Measurements from ENCODE around the gene ALK. TPM values are rescaled to one million over a fixed set of nuclear protein-coding genes. Genes with fewer than 3 reads are reported as not detected.

Gene ALK
- total and polyA plus RNA-seq, 3 experiments from 2014 or later = not detected

DNA sequence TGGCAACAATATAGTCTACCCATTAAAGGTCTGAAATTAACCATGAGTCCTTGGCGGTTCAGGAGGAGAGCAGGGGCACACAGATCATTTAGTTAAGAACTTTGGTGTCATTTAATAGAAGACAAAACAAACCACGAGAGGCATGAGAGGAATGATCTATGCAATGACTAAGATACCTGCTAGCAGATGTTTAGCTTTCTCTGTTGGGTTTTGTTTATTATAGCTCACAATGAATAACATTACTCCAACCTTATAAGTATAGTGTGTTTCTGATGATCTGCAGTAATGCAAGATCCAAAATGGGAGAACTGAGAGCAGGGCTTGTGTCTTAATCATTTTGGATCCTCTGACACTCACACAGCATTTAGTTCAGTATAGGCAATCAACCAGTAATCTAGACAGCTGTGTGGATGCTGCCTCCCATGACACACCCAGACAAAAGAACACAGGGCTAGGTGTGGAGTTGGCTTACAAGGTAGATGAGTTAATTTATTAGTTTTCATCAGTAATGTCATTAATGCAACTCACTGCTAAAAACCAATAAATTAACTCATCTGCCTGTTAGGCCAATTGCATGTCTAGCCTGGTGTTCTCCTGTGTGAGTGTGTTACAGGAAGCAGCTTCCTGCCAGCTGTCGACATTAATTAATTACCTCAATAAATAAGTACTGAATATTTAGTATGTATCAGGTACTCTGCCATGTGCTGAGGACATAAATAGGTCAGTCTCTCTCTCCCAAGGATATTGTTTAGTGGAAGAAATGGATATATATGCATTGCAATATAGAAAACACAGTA lies 713.8 kb downstream of the ALK start:
- peak overlapping the region in 1 of 8 donors; percentile 25 for H3K27ac Mint-ChIP-seq
- Histone ChIP-seq H3K27me3 (ENCODE audit: insufficient read depth, low read length, poor library complexity, severe bottlenecking) (no peaks in the 10 kb centered on the region), H3K4me1 (ENCODE audit: insufficient read depth, low read length) (no peaks in the 10 kb centered on the region), H3K36me3 (ENCODE audit: insufficient read depth, low read length) (no peaks in the 10 kb centered on the region), H3K4me3 (ENCODE audit: low read length) (no peak overlapping the region), H3K9me3 (ENCODE audit: low read length) (no peaks in the 10 kb centered on the region), H3K27ac (ENCODE audit: low read depth, low read length) (no peak overlapping the region)
- peaks cover 0 to 49% (median 26%) of the 10 kb centered on the region in 3 donors for H3K36me3 Mint-ChIP-seq
- H3K4me1 Mint-ChIP-seq = no peaks in the 10 kb centered on the region
- no peak for DNase-seq
- no peaks in the 10 kb centered on the region for H3K9me3 Mint-ChIP-seq
- H3K4me3 Mint-ChIP-seq = no peak overlapping the region
- ChIA-PET CTCF (interaction anchor here (1.4 kb wide), 1 partner anchor 251 kb away, joined by 3 read pairs; no protein-coding TSS in a partner anchor), POLR2A (no interaction called here)
- H3K27me3 Mint-ChIP-seq = no peaks in the 10 kb centered on the region

- Histone ChIP-seq H3K27me3 (ENCODE audit: insufficient read depth, low read length, poor library complexity, severe bottlenecking) (no peaks in the 10 kb centered on the region), H3K9me3 (ENCODE audit: low read length) (no peaks in the 10 kb centered on the region), H3K4me1 (ENCODE audit: insufficient read depth, low read length) (no peaks in the 10 kb centered on the region), H3K4me3 (ENCODE audit: low read length) (no peak overlapping the region), H3K27ac (ENCODE audit: low read depth, low read length) (no peak overlapping the region), H3K36me3 (ENCODE audit: insufficient read depth, low read length) (no peaks in the 10 kb centered on the region)
- DNase-seq = no peak
- ChIA-PET POLR2A (no interaction called here), CTCF (interaction anchor here (1.4 kb wide), 1 partner anchor 250 kb away, joined by 3 read pairs; no protein-coding TSS in a partner anchor)
- H3K9me3 Mint-ChIP-seq = no peaks in the 10 kb centered on the region
- H3K27ac Mint-ChIP-seq = peak overlapping the region in 1 of 8 donors; percentile 25
- no peaks in the 10 kb centered on the region for H3K4me1 Mint-ChIP-seq
- peaks cover 0 to 48% (median 26%) of the 10 kb centered on the region in 3 donors for H3K36me3 Mint-ChIP-seq
- no peak overlapping the region for H3K4me3 Mint-ChIP-seq
- peaks cover 0 to 2% of the 10 kb centered on the region in 2 donors for H3K27me3 Mint-ChIP-seq
Measured at GRCh38 chr2:29206941-29207340, 714.4 kb downstream of the ALK start.

GRCh38 chr2:29202819-29203495 lies 718.4 kb downstream of the ALK start:
- Histone ChIP-seq H3K36me3 (ENCODE audit: insufficient read depth, low read length) (no peaks in the 10 kb centered on the region), H3K27ac (ENCODE audit: low read depth, low read length) (no peak overlapping the region), H3K4me3 (ENCODE audit: low read length) (no peak overlapping the region), H3K27me3 (ENCODE audit: insufficient read depth, low read length, poor library complexity, severe bottlenecking) (no peaks in the 10 kb centered on the region), H3K4me1 (ENCODE audit: insufficient read depth, low read length) (no peaks in the 10 kb centered on the region), H3K9me3 (ENCODE audit: low read length) (no peaks in the 10 kb centered on the region)
- H3K27ac Mint-ChIP-seq = peak overlapping the region in 1 of 8 donors; percentile 8
- peaks cover 0 to 37% (median 19%) of the 10 kb centered on the region in 3 donors for H3K36me3 Mint-ChIP-seq
- ChIA-PET CTCF (no interaction called here), POLR2A (no interaction called here)
- H3K4me1 Mint-ChIP-seq = no peaks in the 10 kb centered on the region
- no peak for DNase-seq
- H3K27me3 Mint-ChIP-seq = peaks cover 0 to 2% of the 10 kb centered on the region in 2 donors
- no peaks in the 10 kb centered on the region for H3K9me3 Mint-ChIP-seq
- no peak overlapping the region for H3K4me3 Mint-ChIP-seq

DNA sequence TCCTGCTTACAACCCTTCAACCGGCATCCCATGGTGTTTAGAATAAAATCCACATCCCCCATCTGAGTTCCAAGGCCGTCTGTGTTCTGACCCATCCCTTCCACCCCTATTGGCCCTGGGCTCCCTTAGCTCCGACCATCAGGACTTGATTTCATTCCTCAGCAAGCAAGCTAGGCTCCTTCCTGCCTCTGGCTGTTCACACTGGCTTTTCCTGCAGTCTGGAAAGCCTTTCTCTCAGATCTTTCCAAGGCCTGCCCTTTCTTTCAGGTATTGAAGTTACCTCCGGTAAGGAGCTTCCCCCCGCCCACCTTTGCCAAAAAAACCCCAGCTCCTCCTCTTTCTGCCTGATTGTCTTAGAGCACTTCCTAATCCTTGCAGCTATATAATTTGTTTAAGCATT lies 719.4 kb downstream of the ALK start:
- no peaks in the 10 kb centered on the region for H3K4me1 ChIP-seq (ENCODE audit: insufficient read depth, low read length)
- no peak overlapping the region for H3K27ac ChIP-seq (ENCODE audit: low read depth, low read length)
- peaks cover 0 to 2% of the 10 kb centered on the region in 2 donors for H3K27me3 Mint-ChIP-seq
- H3K27me3 ChIP-seq (ENCODE audit: insufficient read depth, low read length, poor library complexity, severe bottlenecking) = no peaks in the 10 kb centered on the region
- H3K36me3 ChIP-seq (ENCODE audit: insufficient read depth, low read length) = no peaks in the 10 kb centered on the region
- peaks cover 0 to 1% (median 0%) of the 10 kb centered on the region in 3 donors for H3K4me1 Mint-ChIP-seq
- no peak overlapping the region for H3K27ac Mint-ChIP-seq
- POLR2A ChIA-PET = no interaction called here
- H3K4me3 ChIP-seq (ENCODE audit: low read length) = no peak overlapping the region
- no peak for DNase-seq
- no peak overlapping the region for H3K4me3 Mint-ChIP-seq
- no peaks in the 10 kb centered on the region for H3K9me3 Mint-ChIP-seq
- CTCF ChIA-PET = interaction anchor here (1.4 kb wide), 1 partner anchor 9 kb away, joined by 3 read pairs; no protein-coding TSS in a partner anchor
- peaks cover 0 to 32% (median 14%) of the 10 kb centered on the region in 3 donors for H3K36me3 Mint-ChIP-seq
- H3K9me3 ChIP-seq (ENCODE audit: low read length) = no peaks in the 10 kb centered on the region

- peaks cover 0 to 1% of the 10 kb centered on the region in 2 donors for H3K27me3 Mint-ChIP-seq
- DNase-seq = peak; percentile 55 to 84 (median 65)
- Histone ChIP-seq H3K36me3 (ENCODE audit: insufficient read depth, low read length) (no peaks in the 10 kb centered on the region), H3K27ac (ENCODE audit: low read depth, low read length) (no peak overlapping the region), H3K27me3 (ENCODE audit: insufficient read depth, low read length, poor library complexity, severe bottlenecking) (no peaks in the 10 kb centered on the region), H3K9me3 (ENCODE audit: low read length) (no peaks in the 10 kb centered on the region), H3K4me1 (ENCODE audit: insufficient read depth, low read length) (no peaks in the 10 kb centered on the region), H3K4me3 (ENCODE audit: low read length) (no peak overlapping the region)
- ChIA-PET POLR2A (no interaction called here), CTCF (no interaction called here)
- peaks cover 4 to 7% (median 4%) of the 10 kb centered on the region in 3 donors for H3K4me1 Mint-ChIP-seq
- H3K36me3 Mint-ChIP-seq = peaks cover 0 to 15% (median 8%) of the 10 kb centered on the region in 3 donors
- no peaks in the 10 kb centered on the region for H3K9me3 Mint-ChIP-seq
- no peak overlapping the region for H3K4me3 Mint-ChIP-seq
- peak overlapping the region in 6 of 8 donors; percentile 48 to 78 (median 67) for H3K27ac Mint-ChIP-seq
Measured at GRCh38 chr2:29196792-29197788, 724.3 kb downstream of the ALK start.

DNA sequence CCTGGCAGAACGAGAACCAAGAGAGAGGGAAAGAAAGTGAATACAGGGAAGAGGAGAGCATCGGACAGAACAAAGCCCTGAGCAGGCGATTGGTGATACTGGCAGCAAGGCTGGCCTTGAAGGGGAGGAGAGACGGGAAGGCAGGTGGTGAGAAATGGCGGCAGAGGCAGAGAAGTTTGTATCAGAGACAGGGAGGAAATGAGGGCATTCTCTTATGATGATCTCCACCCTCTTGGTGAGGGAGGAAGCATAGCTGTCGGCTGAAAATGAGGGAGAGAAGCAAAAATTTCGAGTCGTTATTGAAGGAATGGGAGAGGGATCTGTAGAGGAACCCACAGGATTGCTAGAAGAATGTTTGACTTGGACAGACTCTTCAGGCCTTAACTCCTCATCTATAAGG lies 725.6 kb downstream of the ALK start:
- ChIA-PET CTCF (interaction anchor here (1.6 kb wide), 1 partner anchor 237 kb away, joined by 5 read pairs; no protein-coding TSS in a partner anchor), POLR2A (no interaction called here)
- Mint-ChIP-seq H3K9me3 (no peaks in the 10 kb centered on the region), H3K27ac (peak overlapping the region in 3 of 8 donors; percentile 33 to 67 (median 61)), H3K27me3 (no peaks in the 10 kb centered on the region), H3K36me3 (peaks cover 0 to 15% (median 3%) of the 10 kb centered on the region in 3 donors), H3K4me1 (peaks cover 4 to 7% (median 4%) of the 10 kb centered on the region in 3 donors), H3K4me3 (no peak overlapping the region)
- H3K9me3 ChIP-seq (ENCODE audit: low read length) = no peaks in the 10 kb centered on the region
- H3K4me3 ChIP-seq (ENCODE audit: low read length) = no peak overlapping the region
- no peak for DNase-seq
- no peaks in the 10 kb centered on the region for H3K27me3 ChIP-seq (ENCODE audit: insufficient read depth, low read length, poor library complexity, severe bottlenecking)
- no peaks in the 10 kb centered on the region for H3K4me1 ChIP-seq (ENCODE audit: insufficient read depth, low read length)
- H3K27ac ChIP-seq (ENCODE audit: low read depth, low read length) = no peak overlapping the region
- no peaks in the 10 kb centered on the region for H3K36me3 ChIP-seq (ENCODE audit: insufficient read depth, low read length)

GRCh38 chr2:29193681-29194080 lies 727.7 kb downstream of the ALK start:
- CTCF ChIA-PET = interaction anchor here (1.1 to 1.2 kb wide), 2 partner anchors 8 to 235 kb away, joined by 3 read pairs; no protein-coding TSS in a partner anchor
- no peaks in the 10 kb centered on the region for H3K9me3 Mint-ChIP-seq
- H3K27ac ChIP-seq (ENCODE audit: low read depth, low read length) = no peak overlapping the region
- H3K27ac Mint-ChIP-seq = peak overlapping the region in 1 of 8 donors; percentile 29
- H3K27me3 Mint-ChIP-seq = no peaks in the 10 kb centered on the region
- POLR2A ChIA-PET = no interaction called here
- H3K4me3 Mint-ChIP-seq = no peak overlapping the region
- H3K9me3 ChIP-seq (ENCODE audit: low read length) = no peaks in the 10 kb centered on the region
- H3K4me1 ChIP-seq (ENCODE audit: insufficient read depth, low read length) = peaks cover 5% of the 10 kb centered on the region
- H3K27me3 ChIP-seq (ENCODE audit: insufficient read depth, low read length, poor library complexity, severe bottlenecking) = no peaks in the 10 kb centered on the region
- H3K4me3 ChIP-seq (ENCODE audit: low read length) = no peak overlapping the region
- H3K36me3 Mint-ChIP-seq = peaks cover 0 to 15% (median 3%) of the 10 kb centered on the region in 3 donors
- H3K4me1 Mint-ChIP-seq = peaks cover 4 to 15% (median 12%) of the 10 kb centered on the region in 3 donors
- no peak for DNase-seq
- no peaks in the 10 kb centered on the region for H3K36me3 ChIP-seq (ENCODE audit: insufficient read depth, low read length)
